ENCODE data around the gene SVBP.
"Not testable (repeated sequence)": the region's sequence is repeated elsewhere in the genome, so short reads cannot be mapped to it uniquely, and the experiment has no call there.

Gene SVBP

DNA sequence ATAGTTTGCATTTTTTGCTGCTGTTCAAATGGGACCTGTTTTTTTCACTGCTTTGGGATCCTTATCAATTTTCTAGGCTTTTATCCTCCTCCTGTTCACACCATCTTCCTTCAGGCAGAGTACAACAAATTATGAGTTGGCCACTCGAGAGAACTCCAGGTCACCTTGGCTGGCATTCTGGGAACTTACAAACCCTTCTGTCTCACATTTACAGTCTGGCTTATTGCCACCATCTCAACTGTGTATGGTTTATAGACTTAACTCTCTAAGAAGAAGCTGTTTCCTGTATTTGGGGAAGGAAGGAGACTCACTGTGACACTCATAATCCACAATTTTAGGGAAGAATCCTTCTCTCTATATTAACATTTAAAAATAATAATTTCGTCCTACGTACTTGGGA is 23.8 kb upstream of the SVBP start:
- no peak for FAIRE-seq

DNA sequence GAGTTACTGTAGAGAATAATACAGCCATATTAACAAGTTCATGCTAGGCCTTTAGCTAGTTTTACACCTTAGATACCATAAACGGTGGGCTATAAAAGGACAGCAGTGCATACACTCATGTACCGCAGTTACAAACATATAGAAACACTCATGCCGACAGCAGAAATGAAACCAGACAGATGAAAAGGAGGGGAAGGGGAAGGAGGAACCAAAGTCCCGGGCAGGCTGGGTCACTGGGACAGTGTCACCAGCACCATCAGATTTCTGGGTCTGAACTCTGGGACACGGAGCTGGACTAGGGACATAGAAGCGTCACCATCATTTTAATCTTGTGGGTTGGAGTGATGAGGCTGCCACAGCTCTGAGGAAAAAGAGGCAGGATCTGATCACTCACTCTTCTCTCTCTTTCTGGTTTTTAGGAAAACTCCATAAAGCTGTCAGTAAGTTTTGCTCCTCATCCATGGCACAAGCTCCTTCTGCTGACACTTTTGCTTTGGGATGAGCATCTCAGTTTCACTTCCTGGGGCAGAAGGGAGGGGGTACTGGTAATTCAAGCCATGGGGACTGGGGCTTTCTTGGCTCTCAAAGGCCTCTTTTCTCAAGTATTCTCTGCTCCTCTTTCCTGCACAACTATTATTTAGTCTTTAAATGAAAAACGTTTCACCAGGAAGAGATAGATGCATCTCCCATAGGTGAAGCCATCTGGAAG is 21.4 kb upstream of the SVBP start:
- no peak for FAIRE-seq

DNA sequence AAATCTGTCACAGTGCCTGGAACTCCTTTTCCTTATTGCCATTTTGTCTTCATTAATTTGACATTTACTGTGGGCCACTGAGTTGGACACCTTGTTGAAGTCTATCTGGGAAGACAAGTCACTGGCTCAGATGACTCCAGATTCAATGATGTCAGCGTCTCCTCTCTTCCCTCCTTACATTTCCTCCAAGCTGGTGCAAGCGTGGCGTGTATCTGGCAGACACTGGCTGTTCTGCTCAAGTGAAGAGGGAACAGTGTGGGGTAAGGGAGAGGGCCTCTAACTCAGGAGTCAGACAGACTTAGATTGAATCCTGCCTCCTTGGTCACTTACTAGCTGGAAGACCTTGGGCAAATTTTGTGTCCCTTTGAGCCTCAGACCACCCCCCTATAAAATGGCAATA is 20.5 kb upstream of the SVBP start:
- FAIRE-seq: no peak

DNA sequence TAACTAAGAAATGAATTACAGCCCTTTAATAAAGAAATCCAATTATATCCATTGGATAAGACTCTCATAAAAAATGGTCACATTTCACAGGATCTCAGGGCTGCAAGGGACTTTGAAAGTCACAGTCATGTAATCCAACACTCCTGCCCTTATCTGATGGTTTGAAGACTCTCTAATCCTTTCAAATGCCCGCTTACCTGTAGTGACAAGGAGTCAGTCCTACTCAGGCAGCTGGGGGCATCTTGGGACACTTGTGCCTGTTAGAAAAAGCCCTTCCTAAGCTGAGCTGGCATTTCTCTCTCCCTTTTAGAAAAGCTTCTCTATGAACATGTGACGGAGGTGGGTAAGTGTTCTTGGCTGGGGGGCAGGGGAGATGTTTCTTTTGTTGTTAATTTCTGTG is 18.2 kb upstream of the SVBP start:
- no peak for FAIRE-seq

DNA sequence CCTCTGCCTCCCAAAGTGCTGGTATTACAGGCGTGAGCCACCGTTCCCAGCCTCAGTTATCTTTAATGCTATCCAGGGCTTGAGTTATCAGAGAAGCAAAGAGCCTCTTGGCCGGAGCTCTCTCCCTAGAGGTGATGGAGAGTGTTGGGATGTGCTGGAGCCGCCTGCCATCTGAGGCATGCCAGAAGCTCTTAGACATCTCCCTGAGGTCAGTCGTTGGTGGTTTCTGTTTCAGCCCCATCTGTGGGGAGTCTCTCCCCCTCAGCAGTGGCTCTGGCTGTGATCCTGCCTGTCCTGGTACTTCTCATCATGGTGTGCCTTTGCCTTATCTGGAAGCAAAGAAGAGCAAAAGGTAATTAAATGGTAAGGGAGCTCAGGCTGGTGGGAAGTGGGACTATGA is 17.6 kb upstream of the SVBP start:
- no peak for FAIRE-seq

DNA sequence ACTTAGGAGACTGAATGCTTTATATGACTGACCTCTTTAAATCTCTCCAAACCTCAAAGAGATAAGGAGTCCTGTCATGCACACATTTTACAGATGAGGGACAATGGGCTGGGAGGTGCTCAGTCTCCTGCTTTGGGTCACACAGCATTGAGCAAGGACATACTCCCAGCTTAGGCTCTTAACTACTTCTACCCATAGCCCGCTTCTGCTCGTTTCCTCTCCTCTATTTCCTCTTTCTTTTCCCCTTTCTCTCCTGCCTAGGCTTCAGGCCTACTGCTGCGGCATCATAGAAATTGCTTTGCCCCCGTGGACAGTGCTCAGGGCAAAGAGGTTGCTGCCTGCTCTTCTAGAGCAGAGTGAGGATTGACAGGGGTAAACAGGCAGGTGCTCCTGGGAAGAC is 16.8 kb upstream of the SVBP start:
- FAIRE-seq: no peak

DNA sequence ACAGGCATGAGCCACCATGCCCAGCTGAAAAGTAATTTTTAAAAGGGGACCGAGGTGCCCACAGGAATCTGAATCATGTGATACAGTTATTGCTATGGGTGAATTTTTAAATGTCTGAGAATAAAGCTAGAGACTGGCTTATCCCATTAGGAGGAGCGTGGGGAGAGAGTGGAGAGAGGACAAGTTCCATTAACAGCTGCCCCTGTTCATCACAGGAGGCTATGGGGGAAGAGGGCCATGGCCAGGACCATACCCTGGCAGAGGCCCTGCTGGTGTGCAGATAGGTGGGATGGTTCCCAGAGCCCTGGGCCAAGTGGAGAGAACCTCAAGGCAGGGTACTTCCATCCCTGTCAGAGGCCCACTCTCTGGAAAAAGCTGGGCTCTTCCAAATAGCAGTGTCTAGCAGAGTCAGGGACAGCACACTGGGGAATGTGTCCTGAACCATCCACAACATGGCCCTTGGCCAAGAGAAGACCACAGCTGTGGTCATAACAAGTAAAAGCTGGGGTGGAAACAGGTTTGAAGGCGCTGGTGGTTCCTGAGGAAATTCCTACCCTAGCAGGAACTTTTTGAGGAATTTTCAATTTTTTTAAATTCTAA is 15.5 kb upstream of the SVBP start:
- no peak for FAIRE-seq

DNA sequence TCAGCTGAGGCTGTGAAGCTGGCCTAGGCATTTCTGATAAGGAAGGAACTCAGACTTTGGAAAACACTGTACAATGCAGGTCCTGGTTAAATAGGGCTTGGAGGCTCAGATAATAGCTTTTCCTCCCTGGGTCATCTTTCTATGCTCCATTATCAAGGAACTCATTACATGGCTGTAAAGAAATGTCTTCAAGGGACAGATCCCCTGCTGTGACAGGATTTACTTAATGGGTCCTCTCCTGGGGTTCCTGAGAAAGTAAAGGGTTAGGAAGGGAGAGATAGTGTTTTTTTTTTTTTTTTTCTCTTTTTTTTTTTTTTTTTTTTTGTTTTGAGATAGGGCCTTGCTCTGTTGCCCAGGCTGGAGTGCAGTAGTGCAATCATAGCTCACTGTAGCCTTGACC is 14.1 kb upstream of the SVBP start:
- no peak for FAIRE-seq

DNA sequence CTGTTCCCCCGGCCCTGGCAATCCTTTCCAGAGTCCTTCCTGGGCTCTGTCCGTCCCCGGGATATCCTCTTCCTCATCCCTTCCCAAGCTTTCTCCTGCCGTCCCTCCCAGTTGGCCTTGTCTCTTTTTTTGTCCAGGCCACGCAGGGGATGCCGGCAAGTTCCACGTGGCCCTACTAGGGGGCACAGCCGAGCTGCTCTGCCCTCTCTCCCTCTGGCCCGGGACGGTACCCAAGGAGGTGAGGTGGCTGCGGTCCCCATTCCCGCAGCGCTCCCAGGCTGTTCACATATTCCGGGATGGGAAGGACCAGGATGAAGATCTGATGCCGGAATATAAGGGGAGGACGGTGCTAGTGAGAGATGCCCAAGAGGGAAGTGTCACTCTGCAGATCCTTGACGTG is 13.4 kb upstream of the SVBP start:
- FAIRE-seq: no peak

DNA sequence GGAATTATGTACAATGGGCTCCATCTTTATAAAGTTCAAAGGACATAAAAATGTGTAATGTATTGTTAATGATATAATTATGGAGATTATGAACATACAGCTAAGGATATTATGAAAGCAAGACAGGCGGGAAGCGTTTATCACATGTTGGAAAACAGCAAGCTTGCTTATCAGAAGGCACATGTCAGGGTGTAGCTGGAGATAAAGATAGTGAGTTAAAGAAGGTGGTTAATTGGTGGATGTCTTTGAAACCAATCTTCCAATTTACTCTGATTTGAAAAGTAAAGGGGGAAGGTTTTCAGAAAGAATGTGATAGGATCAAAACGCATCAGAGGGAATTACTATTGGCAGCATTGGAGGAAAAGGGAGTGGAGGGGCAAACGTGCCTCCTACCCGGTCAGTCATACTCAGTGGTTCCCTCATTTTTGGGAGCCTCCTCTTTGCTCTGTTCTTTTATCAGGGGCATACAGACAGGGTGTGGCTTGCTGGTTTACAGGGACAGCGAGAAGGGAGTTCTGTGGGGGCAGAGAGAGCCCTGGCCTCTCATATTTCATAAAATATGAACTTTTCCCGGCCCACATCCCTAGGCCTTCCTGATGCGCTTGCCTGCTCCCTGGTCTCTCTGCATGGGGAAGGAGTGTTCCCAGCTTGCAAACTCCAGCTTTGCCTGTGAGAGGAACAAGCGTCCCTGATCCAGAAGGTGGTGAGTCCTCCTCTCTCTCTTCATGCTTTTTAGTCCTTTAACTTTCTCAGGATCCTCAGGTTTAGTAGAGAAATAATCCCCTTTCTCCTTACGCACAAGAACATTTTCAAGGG is 8.0 kb upstream of the SVBP start:
- no peak for FAIRE-seq

DNA sequence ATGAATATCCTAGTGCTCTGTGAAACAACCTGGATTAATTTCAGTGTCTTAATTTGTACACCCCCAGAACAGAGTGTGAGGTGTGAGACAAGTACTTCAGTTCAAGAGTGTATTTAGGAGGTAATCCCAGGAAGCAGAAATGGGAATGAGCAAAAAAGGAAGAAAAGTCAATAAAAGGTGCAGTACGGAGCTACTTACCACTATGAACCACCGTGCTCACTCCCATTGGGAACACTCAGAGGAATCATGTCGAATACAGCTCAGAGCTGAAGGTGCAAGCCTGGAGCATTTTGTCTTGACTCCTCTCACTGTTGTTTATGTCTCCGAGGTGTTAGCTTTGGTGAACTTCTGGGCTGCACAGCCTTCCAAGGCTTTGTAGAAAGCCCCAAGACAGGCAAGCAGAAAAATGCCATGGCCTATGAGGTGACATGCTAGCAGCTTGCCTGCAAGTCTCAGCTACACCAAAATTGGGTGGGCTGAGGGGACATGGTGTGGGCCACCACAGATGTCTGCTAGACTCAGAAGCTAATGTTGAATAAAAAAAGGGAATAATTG is 7.4 kb upstream of the SVBP start:
- no peak for FAIRE-seq

DNA sequence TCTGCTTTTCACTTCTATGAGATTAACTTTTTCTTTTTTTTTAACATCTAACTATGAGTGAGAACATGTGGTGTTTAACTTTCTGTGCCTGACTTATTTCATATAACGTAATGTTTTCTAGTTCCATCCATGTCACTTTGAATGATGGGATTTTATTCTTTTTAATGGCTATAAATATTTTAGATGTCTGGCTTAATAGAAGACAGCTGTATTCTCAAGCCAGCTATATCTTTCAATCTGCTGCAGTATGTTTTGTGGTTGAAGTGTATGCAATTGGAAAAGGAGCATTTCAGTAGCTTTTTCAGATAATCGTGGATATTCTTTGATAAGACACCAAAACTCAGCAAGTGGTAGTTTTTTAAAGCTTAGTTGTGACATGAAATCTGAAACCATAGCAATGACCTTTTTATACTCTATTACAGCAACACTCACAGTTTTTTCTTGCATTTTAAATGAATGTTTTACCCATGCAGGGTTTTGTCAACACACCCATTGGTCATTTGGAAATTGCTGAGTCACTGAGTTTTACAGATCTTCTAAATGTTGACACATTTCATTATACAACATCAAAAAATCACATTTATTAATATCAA is 5.7 kb upstream of the SVBP start:
- no peak for FAIRE-seq

DNA sequence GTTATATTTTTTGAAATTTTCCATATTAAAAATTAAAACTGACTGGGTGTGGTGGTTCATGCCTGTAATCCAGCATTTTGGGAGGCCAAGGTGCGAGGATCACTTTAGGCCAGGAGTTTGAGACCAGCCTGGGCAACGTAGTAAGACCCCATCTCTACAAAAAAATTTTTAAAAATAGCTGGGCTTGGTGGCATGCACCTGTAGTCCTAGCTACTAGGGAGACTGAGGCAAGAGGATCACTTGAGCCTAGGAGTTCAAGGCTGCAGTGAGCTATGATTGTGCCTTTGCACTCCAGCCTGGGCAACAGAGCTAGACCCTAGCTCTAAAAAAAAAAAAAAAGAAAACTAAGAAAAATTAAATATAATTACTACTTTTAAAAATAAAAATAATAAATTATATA is 4.5 kb upstream of the SVBP start:
- FAIRE-seq: peak; percentile 81

DNA sequence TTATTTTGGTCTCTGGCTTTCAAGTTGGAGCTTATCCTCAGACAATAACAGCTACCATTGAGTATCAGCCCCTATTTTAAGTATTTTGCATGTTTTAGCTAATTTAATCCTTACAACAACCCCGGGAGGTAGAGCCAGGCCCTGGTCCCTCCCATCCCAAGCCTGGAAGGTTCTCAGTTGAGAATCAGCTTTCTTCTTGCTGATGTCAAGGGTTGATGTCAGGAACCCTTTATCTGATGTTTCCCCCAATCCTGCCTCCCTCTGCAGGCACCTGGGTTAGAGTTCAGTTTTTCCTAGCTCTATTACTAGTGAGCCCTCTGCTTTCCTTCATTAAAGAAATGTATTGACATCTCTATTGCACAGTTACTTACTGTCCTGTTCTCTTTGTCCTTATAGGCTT is 3.6 kb upstream of the SVBP start:
- FAIRE-seq: no peak

DNA sequence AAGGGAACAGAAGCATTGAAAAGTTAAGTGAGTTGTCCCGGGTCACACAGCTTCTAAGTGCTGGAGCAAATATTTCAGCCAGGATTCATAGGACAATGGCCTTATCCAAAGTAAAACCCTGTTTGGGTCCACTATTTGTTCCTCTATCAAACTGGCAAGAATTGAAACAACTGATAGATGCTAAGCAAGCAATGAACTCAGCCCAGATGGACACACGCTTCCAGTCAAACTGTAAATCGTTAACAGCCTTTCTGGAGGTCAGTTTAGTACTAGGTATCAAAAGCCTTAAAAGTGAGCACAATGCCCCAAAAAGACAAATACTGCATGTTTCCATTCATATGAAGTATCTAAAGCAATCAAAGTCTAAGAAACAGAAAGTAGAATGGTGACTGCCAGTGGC is 779 bp upstream of the SVBP start:
- FAIRE-seq: no peak

DNA sequence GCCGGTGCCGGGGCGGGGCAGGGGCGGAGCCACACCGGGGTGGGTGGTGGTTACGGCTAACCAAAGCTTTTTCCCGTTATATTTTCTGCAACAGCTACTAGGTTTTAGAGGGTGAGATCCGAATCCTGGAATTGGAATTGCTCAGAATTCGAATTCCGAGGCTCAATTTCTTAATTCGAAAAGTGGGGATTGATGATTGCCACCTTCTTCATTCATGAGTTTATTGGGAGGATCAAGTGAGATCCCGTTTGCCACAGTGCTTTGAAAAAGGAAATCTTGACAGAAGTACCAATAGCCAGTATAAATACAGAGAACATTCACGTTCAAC is 207 bp upstream of the SVBP start:
- no peak for FAIRE-seq

DNA sequence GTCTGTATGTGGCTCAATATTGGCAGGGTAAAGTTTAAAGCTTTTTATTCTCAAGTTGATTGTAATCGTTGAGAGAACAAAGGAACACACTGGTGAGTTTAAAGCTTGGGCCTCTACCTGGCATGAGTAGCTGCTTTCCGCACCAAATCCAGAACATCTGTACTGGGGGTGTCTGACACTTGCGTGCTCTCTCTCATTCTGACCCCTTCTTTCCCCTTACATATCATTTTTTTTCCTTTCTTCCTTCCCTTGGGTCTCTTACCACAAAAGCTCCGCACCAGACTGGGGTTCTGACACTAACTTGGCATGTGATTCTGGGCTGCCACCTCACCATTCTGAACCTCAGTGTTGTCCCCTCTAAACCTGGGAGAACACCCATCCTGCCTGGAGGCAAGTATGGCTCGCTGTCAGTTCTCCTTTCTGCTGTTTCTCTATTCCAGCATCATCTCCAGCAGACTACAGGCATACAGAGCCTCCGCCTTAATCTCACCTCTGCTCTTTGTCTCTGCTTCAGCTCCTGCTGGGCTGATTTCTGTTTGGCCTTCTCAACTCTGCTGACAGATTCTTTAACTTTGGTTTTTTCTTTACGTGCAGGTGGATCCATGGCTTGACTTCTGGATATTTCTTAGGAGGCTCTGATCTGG is 1.1 kb downstream of the SVBP start:
- no peak for FAIRE-seq

DNA sequence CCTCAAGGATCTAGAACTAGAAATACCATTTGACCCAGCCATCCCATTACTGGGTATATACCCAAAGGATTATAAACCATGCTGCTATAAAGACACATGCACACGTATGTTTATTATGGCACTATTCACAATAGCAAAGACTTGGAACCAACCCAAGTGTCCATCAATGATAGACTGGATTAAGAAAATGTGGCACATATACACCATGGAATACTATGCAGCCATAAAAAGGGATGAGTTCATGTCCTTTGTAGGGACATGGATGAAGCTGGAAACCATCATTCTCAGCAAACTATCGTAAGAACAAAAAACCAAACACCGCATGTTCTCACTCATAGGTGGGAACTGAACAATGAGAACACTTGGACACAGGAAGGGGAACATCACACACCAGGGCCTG is 2.4 kb downstream of the SVBP start:
- FAIRE-seq: not testable (repeated sequence)

DNA sequence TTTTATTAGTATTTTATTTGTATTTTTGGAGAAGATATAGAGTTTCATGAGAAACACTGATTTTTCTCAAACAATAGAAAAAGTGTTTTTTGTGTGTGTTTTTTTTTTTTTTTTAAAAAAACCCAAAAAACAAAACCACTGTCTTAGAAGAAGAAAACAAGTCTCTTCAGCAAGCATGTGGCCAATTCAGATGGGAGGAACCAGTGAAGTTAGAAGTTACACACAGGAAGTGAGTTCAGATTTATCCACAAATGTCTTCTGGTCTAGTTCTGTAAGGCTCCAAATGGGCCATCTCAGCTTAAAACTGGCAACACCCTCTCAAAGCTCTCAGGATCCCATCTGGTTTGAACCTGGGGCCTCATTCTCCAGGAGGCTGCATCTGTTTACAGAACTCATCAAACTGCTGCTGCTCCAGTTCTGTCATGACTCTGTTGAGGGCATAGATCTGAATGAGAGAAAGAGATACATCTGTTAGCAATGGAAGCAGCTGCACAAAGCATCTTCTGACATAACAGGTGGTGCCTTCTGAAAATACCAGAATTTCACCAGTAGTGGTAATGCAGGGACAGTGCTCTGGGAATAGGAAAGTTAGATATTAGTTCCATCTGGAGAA is 10.0 kb downstream of the SVBP start:
- no peak for FAIRE-seq

DNA sequence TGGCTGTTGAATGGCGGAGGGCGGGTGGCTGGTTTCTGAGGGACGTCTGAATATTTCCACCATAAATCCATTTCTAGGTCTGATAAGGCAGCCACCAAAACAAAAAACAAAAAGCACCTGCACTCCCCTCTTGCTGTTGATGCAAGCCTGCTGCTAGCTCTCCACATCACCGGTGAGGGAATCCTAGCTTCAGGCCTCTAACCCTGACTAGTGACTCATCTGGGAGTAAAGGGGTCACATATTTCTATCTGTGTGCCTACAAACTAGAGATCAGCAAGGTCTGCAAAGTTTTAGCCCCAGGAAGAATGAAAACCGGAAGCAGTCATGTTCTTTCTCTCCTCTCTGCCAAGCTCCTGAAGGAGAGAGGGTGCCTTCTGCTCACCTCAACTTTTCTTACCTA is 10.6 kb downstream of the SVBP start:
- FAIRE-seq: no peak

DNA sequence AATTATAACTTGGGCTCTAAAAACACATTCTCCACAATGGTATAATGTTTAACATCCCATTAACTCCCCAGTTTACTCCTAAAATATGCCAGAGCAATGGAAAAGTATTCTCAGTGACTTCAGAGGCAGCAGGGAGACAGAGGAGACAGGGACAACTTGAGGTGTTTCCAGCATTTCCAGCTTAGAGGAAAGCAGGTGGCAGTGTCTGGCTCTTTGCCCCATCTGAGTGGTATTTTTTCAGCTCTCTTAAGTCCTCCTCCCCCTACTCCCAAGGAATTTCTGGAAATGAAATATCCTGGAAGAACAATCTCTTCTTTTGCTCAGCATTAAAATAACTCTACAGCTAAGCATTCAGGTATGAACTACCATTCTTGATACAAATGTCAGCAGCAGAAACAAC is 11.0 kb downstream of the SVBP start:
- FAIRE-seq: no peak

DNA sequence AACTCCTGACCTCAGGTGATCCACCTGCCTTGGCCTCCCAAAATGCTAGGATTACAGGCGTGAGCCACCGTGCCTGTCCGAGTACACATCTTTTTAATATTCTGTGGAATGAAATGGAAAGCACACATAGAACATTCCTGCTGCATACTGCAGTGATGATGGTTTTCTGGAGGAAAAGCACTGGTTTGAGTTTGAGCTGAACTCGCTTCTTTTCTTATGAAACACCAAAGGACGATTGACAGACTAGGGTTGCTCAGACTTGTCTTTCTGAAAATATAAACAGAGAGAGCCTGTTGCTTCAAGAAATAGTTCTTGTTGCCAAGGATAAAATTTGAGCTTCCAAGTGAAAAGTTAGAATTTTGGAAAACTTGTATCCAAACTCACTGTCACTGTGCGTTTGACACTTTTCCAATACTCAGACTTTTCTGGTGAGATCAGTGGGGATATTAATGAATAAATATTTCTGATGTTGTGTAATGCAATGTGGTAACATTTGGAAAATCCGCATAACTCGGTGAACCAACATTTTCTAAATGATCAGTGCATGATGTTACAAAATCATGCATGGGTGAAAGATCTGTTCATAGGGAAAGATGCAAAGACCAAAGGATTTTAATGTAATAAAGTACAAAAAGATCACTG is 15.2 kb downstream of the SVBP start:
- no peak for FAIRE-seq

Data from colon (tissue), 2 donors.